Embryonic facial prominence (tissue), 1 donor: Measurements from ENCODE around the gene DPP6.

Source experiments
- DNase-seq: peaks from one replicate; pipeline ENCODE4 v3.0.0-alpha.2; 2016; ENCODE audit errors: extremely low spot score

The DPP6 gene

GRCh38 chr7:154532771-154533170, 480.6 kb downstream of the DPP6 start:
- DNase-seq = no peak

- no peak for DNase-seq
Measured at GRCh38 chr7:154540596-154540995, 488.4 kb downstream of the DPP6 start.

GRCh38 chr7:154541606-154542005, 489.4 kb downstream of the DPP6 start:
- DNase-seq = no peak

GRCh38 chr7:154546946-154547587, 494.9 kb downstream of the DPP6 start:
- DNase-seq = no peak

GRCh38 chr7:154553711-154554265, 501.6 kb downstream of the DPP6 start:
- DNase-seq = no peak

GRCh38 chr7:154559454-154559853, 507.3 kb downstream of the DPP6 start:
- DNase-seq = no peak

- DNase-seq = no peak
Measured at GRCh38 chr7:154564676-154565075, 512.5 kb downstream of the DPP6 start.

- DNase-seq = no peak
Measured at GRCh38 chr7:154566877-154567276, 514.7 kb downstream of the DPP6 start.

GRCh38 chr7:154568346-154568745, 516.1 kb downstream of the DPP6 start:
- DNase-seq = no peak

- no peak for DNase-seq
Measured at GRCh38 chr7:154569916-154570315, 517.7 kb downstream of the DPP6 start.

- no peak for DNase-seq
Measured at GRCh38 chr7:154571772-154572171, 519.6 kb downstream of the DPP6 start.

- DNase-seq = no peak
Measured at GRCh38 chr7:154574235-154574634, 522.0 kb downstream of the DPP6 start.

GRCh38 chr7:154575497-154575896, 523.3 kb downstream of the DPP6 start:
- DNase-seq = no peak

- DNase-seq = no peak
Measured at GRCh38 chr7:154576604-154577003, 524.4 kb downstream of the DPP6 start.

GRCh38 chr7:154577141-154577873, 525.1 kb downstream of the DPP6 start:
- DNase-seq = no peak

GRCh38 chr7:154578336-154578735, 526.1 kb downstream of the DPP6 start:
- no peak for DNase-seq

- no peak for DNase-seq
Measured at GRCh38 chr7:154579711-154580110, 527.5 kb downstream of the DPP6 start.

GRCh38 chr7:154581251-154581890, 529.2 kb downstream of the DPP6 start:
- no peak for DNase-seq

GRCh38 chr7:154583454-154583853, 531.3 kb downstream of the DPP6 start:
- DNase-seq = no peak

- DNase-seq = no peak
Measured at GRCh38 chr7:154584352-154585252, 532.4 kb downstream of the DPP6 start.

GRCh38 chr7:154587792-154588191, 535.6 kb downstream of the DPP6 start:
- no peak for DNase-seq

- no peak for DNase-seq
Measured at GRCh38 chr7:154591544-154591943, 539.3 kb downstream of the DPP6 start.
